AG04450 (cell line): Measurements from ENCODE around the gene OTULINL. TPM values are rescaled to one million over a fixed set of nuclear protein-coding genes. Genes with fewer than 3 reads are reported as not detected.

Source experiments
- CTCF ChIA-PET: fragments of 300-600, 350-600 bp; formaldehyde crosslinking; extraction: SDS; loops from one replicate; lab custom pipeline; 2022; ENCODE audit warnings: antibody characterized with exemption, inconsistent platforms; lab: Charles Lee
- POLR2A ChIA-PET: fragments of 350-600 bp; formaldehyde crosslinking; extraction: SDS; loops from one replicate; lab custom pipeline; 2021; ENCODE audit warnings: antibody characterized with exemption, inconsistent platforms; lab: Yijun Ruan, JAX
- DNase-seq: peaks from one replicate; pipeline ENCODE4 v3.0.0-alpha.2; 2011; ENCODE audit warnings: low read depth, low spot score
- H3K27ac ChIP-seq: one replicate; pipeline ENCODE4 v1.5.1; 2012; ENCODE audit warnings: low read depth, low read length, control low read depth
- H3K27me3 ChIP-seq: one replicate; pipeline ENCODE4 v1.6.0; 2012; ENCODE audit warnings: low read length; ENCODE audit not compliant: control insufficient read depth, insufficient read depth
- H3K4me3 ChIP-seq: 2 replicates; pipeline ENCODE4 v1.5.1; 2011; ENCODE audit warnings: mild to moderate bottlenecking, low read depth, low read length, control low read depth
- H3K9me3 ChIP-seq: 2 replicates; pipeline ENCODE4 v1.5.1; 2012; ENCODE audit warnings: low read length; ENCODE audit not compliant: control insufficient read depth, insufficient read depth
- polyA plus RNA-seq: library from polyadenylated mRNA; depleted of rRNA; stranded (reverse); fragments of >200 nt; gene quantifications from 2 replicates; pipeline ENCODE4 v1.2.3, GENCODE V29; 2011
- TF ChIP-seq, protein P1 (sequence below): IDR thresholded peaks from 2 replicates; pipeline ENCODE4 v1.5.1; 2011; ENCODE audit warnings: low read depth, low read length, control low read depth, inconsistent platforms

OTULINL gene
- polyA plus RNA-seq, 1 experiment = 0.21 TPM

DNA sequence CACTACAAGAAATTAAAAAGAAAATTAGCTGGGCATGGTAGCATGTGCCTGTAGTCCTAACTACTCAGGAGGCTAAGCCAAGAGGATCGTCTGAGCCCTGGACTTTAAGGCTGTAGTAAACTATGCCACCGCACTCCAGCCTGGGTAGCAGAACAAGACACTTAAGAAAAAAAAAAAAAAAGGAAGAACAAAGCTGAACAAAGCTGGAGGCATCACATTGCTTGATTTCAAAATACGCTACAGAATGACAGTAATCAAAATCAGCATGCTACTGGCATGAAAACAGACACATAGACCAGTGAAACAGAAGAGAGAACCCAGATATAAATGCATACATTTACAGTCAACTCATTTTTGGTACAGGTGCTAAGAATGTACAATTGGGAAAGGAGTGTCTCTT, 68.5 kb downstream of the OTULINL start:
- POLR2A ChIA-PET = interaction anchor here (0.7 kb wide), 1 partner anchor 10 kb away, joined by 7 read pairs; no protein-coding TSS in a partner anchor
- CTCF ChIA-PET = interaction anchor here (0.7 to 2.1 kb wide), 3 partner anchors 287 to 673 kb away, joined by 3 to 28 read pairs (median 11); no protein-coding TSS in a partner anchor
- no peak for DNase-seq
- TF ChIP-seq, protein P1, sequence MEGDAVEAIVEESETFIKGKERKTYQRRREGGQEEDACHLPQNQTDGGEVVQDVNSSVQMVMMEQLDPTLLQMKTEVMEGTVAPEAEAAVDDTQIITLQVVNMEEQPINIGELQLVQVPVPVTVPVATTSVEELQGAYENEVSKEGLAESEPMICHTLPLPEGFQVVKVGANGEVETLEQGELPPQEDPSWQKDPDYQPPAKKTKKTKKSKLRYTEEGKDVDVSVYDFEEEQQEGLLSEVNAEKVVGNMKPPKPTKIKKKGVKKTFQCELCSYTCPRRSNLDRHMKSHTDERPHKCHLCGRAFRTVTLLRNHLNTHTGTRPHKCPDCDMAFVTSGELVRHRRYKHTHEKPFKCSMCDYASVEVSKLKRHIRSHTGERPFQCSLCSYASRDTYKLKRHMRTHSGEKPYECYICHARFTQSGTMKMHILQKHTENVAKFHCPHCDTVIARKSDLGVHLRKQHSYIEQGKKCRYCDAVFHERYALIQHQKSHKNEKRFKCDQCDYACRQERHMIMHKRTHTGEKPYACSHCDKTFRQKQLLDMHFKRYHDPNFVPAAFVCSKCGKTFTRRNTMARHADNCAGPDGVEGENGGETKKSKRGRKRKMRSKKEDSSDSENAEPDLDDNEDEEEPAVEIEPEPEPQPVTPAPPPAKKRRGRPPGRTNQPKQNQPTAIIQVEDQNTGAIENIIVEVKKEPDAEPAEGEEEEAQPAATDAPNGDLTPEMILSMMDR = no peak
- peaks cover 5% of the 10 kb centered on the region for H3K27me3 ChIP-seq
- H3K9me3 ChIP-seq = no peaks in the 10 kb centered on the region
- no peak overlapping the region for H3K27ac ChIP-seq
- no peak overlapping the region for H3K4me3 ChIP-seq

DNA sequence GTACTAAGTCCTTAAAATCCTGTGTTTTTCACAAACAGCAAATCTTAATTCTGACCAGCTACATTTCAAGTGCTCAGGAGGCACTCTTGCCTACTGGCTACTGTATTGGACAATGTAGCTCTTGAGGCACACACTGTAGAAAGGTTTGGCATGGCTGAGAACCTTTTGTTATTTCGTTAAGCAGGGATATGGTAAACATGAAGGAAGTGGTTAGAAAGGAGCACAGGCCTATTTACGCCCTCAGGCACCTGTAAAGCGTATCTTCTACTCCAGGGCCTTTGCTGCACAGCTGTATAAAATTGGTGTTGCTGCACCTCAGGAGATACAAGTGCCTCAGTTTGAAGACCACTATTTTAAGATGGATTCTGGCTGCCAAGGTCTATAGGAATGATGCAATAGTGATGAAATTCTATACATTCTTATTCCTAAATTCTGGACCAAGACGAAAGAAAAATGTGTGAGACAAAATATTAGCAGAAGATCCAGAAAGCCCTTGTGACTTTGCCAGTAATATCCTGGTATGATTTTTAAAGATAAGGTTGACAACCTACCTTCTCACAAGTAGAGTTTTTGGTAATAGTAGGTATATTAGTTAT, 73.7 kb downstream of the OTULINL start:
- no peak overlapping the region for H3K27ac ChIP-seq
- CTCF ChIA-PET = interaction anchor here (1.0 kb wide), 1 partner anchor 359 kb away, joined by 3 read pairs; no protein-coding TSS in a partner anchor
- POLR2A ChIA-PET = no interaction called here
- TF ChIP-seq, protein P1 = no peak
- H3K27me3 ChIP-seq = no peaks in the 10 kb centered on the region
- no peak overlapping the region for H3K4me3 ChIP-seq
- H3K9me3 ChIP-seq = no peaks in the 10 kb centered on the region
- DNase-seq = no peak

DNA sequence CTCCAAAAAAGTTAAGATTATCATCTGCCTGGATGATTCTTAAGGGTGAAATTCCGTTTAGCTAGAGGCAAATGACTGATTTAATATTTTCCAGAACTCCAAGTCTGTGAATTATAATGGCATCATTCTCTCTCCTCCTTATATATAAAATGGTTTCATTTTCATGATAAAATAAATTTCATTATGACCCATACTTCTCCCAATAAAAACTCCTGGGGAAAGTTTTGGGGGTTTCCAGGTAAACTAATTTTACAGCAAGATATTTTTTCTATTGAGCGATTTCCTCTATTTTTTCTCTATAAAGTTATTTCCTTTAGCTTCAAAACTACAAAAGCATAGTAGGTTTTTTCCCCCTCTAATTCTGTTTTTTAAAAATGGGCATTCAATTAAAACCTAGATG, 75.3 kb downstream of the OTULINL start:
- no peaks in the 10 kb centered on the region for H3K9me3 ChIP-seq
- no peak for DNase-seq
- ChIA-PET POLR2A (no interaction called here), CTCF (interaction anchor here (2.0 kb wide), 1 partner anchor 9 kb away, joined by 24 read pairs; no protein-coding TSS in a partner anchor)
- H3K27me3 ChIP-seq = no peaks in the 10 kb centered on the region
- TF ChIP-seq, protein P1 = no peak
- no peak overlapping the region for H3K27ac ChIP-seq
- no peak overlapping the region for H3K4me3 ChIP-seq

DNA sequence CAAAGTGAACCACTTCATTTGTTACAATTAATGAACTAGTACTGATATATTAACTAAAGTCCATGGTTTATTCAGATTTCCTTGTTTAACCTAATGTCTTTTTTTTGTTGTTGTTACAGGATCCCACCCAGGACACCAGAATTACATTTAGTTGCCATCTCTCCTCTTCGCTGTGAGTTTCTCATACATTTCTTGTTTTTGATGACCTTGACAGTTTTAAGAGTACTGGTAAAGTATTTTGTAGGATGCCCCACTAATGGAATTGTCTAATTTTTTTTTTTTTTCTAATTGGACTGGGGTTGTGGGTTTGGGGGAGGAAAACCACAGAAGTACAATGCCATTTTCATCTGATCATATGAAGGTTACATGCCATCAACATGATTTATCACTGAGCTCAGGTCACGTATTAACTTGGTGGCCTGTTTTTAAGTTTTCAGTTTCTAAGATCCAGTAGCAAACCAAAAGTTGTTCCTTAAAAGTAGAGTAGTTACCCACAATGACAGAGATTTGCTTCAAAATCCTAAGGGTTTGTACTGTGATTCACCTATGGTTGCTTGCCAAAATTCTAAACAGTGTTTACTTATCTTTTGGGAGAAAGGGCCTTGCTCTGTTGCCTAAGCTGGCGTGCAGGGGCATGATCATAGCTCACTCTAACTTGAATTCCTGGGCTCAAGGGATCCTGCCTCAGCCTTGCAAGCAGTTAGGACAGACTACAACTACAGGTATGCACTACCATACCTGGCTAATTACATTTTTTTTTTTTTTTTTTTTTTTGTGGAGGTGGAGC, 78.4 kb downstream of the OTULINL start:
- ChIA-PET CTCF (interaction anchor here (0.6 to 1.9 kb wide), 5 partner anchors 12 to 758 kb away, joined by 3 to 19 read pairs (median 3); no protein-coding TSS in a partner anchor), POLR2A (interaction anchor here (0.5 to 0.6 kb wide), 4 partner anchors 10 to 1000 kb away, joined by 3 to 7 read pairs (median 4); no protein-coding TSS in a partner anchor)
- TF ChIP-seq, protein P1 = no peak
- peak overlapping the region; percentile 11 for H3K27ac ChIP-seq
- H3K27me3 ChIP-seq = no peaks in the 10 kb centered on the region
- no peak overlapping the region for H3K4me3 ChIP-seq
- DNase-seq = peak; percentile 56
- H3K9me3 ChIP-seq = no peaks in the 10 kb centered on the region; the same call in 1 of the 2 replicates
